DND-41 (cell line): ENCODE measurements around the gene CLRN3.

ENCODE experiments used
- EZH2 ChIP-seq: IDR thresholded peaks from 3 replicates; pipeline ENCODE4 v1.6.1; 2012; ENCODE audit warnings: borderline replicate concordance, low read depth, mild to moderate bottlenecking, moderate library complexity, low read length, inconsistent platforms; ENCODE audit not compliant: severe bottlenecking
- TF ChIP-seq, protein P1 (sequence below): IDR thresholded peaks from 2 replicates; pipeline ENCODE4 v1.5.1; 2012; ENCODE audit warnings: borderline replicate concordance, low read length, moderate library complexity, mild to moderate bottlenecking; ENCODE audit not compliant: poor library complexity, severe bottlenecking; ENCODE audit errors: extremely low read depth

DNA sequence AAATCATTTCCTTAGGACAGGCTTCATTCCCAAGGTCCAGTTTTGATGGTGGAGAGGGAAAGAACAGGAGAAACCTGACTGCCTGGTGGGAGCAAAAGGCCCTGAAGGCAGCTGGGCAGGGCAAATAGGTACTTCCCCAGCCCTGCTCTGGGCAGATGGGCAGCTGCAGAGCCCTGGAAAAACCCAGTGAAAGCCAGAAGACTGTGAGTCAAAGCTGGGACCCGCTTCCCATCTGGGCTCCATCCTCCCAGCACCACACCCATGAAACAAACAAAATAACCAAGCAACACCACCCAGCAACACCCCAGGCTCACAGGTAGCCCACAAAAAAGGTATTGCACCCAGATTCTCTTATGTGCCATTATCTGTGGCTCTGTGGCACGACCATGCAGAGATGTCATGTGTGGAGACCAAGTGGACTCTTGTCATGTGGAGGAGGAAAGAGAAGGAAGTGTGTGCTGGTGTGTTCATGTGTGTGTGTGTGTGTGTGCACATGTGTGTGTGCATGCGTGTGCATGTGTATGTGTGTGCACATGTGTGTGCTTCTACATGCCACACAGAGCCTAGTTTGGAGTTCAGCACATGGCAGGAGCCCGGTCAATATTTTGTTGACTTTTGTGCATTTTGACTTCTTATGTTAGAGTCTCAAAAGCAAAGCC, 9.8 kb downstream of the CLRN3 start:
- TF ChIP-seq, protein P1, sequence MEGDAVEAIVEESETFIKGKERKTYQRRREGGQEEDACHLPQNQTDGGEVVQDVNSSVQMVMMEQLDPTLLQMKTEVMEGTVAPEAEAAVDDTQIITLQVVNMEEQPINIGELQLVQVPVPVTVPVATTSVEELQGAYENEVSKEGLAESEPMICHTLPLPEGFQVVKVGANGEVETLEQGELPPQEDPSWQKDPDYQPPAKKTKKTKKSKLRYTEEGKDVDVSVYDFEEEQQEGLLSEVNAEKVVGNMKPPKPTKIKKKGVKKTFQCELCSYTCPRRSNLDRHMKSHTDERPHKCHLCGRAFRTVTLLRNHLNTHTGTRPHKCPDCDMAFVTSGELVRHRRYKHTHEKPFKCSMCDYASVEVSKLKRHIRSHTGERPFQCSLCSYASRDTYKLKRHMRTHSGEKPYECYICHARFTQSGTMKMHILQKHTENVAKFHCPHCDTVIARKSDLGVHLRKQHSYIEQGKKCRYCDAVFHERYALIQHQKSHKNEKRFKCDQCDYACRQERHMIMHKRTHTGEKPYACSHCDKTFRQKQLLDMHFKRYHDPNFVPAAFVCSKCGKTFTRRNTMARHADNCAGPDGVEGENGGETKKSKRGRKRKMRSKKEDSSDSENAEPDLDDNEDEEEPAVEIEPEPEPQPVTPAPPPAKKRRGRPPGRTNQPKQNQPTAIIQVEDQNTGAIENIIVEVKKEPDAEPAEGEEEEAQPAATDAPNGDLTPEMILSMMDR, result no peak
- no peak for TF ChIP-seq EZH2
